EH (cell line): ENCODE measurements around the gene GAB3.
A peak's percentile ranks its signal among the peaks of the same experiment; 100 is the strongest.

ENCODE experiments used
- DNase-seq: peaks from one replicate; pipeline ENCODE4 v3.0.0-alpha.2; 2015; ENCODE audit warnings: low read depth

Gene GAB3, protein sequence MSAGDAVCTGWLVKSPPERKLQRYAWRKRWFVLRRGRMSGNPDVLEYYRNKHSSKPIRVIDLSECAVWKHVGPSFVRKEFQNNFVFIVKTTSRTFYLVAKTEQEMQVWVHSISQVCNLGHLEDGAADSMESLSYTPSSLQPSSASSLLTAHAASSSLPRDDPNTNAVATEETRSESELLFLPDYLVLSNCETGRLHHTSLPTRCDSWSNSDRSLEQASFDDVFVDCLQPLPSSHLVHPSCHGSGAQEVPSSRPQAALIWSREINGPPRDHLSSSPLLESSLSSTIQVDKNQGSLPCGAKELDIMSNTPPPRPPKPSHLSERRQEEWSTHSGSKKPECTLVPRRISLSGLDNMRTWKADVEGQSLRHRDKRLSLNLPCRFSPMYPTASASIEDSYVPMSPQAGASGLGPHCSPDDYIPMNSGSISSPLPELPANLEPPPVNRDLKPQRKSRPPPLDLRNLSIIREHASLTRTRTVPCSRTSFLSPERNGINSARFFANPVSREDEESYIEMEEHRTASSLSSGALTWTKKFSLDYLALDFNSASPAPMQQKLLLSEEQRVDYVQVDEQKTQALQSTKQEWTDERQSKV

DNA sequence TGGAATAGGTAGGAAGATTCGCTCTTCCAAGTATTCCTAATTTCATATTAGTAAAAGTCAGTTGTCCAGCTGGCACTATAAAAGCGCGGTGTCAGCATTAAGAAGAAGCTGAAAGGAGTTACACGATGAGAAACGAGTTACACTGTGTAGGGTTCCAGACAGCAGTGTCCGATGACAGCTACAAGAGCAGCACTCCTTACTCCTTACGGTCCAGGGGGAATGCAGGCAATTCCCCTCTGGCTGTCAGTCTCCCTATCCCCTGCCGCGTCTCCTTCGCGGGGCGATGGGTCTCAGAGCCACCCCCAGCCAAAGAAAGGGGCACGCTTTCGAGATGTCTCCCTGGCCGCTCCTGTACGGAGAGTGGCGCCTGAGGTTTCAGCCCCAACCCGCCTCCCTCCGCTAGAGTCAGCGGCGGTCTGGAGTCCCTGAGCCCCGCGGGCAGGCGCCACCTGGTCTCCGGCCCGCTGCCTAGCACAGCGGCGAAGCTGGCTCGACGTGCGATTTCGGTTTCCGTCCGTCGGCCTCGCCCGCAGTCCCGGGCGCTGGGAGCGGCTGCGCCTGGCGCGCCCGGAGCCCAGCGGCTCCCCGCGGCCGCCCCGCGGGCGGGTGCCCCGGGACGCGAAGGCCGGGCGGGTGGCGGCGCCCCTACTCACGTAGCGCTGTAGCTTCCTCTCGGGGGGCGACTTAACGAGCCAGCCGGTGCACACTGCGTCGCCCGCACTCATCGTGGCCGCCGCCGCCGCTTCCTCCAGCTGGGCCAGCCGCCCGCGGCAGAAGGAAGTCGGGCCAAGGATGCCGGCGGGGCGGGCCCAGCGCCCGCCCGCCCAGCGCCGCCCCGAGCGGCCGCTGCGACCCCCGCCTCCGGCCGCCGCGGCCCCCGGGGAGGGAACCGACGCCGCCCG is at the start of gene GAB3:
TSS of gene GAB3 (minus strand) at position 777 of the 902 bp plus-strand sequence. CDS start at position 725, 52 bp downstream.
- DNase-seq = peak; percentile 27

DNA sequence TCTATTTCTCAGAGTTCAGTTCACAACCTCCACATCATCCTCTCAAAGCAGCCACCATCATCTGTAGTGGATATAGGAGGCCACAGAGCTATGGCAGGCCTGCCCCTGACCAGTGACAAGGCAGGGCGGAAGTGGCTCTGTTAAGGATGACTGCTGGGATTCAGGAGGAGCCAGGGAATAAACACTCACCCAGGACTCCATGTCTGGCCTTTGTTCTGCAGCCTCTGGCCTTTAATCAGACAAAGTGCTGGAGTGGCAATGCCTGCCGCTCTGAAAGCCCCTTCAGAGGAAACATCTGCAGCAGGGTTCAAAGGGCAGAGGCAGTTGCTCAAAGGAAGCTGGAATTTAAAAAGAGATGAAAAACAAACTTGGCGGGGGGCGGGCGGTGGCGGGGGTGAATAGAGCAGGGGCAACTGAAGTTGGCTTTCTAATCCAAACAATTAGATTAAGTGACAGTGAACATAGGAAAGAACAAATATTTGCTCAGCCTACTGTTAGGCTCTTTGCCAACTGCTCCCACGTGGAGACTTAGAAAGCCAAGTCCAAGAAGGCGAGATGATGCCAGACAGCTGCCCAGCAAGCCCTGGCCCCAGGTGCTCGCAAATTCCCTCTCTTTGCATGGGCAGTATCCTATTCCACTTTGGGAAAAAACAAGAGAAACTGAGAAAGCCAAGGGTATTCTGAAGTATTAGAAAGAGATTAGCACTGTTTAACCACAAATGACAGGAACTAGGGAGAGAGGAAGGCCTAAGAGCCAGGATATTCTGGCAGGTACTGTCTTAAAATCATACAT is 48.9 kb upstream of the GAB3 start:
- DNase-seq = no peak

DNA sequence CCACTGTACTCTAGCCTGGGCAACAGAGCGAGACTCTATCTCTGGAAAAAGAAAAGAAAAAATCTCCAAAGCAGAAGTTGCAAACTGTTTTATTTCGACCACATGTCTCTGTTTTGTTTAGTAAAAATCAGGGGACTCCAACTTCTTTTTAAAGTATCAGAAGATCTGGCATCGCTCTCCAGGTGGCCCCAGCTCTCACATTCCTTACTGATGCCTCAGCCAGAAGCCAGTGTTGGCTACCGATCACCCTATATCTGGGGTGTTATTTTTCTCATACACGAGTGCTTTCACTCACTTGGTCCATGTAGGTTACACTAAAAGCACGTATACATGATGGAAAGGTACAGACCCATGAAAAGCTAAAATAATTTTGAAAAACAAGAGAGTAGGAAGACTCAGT is 46.1 kb upstream of the GAB3 start:
- DNase-seq = no peak

DNA sequence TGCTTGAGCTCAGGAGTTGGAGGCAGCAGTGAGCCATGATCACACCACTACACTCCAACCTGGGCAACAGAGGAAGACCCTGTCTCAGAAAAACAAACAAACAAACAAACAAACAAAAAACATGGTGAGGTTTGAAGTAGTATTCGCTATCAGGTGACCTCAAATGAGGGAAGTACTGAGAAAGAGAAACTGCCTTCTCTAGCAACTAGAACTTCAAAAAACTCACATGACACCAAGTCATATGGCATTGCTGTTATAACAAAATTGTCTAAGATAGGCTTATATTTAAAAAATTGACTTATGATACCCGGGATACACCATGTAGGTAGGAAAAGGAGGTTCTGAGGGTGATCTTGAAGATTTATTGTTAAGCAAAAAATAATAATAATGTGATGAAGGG is 44.1 kb upstream of the GAB3 start:
- DNase-seq = no peak

DNA sequence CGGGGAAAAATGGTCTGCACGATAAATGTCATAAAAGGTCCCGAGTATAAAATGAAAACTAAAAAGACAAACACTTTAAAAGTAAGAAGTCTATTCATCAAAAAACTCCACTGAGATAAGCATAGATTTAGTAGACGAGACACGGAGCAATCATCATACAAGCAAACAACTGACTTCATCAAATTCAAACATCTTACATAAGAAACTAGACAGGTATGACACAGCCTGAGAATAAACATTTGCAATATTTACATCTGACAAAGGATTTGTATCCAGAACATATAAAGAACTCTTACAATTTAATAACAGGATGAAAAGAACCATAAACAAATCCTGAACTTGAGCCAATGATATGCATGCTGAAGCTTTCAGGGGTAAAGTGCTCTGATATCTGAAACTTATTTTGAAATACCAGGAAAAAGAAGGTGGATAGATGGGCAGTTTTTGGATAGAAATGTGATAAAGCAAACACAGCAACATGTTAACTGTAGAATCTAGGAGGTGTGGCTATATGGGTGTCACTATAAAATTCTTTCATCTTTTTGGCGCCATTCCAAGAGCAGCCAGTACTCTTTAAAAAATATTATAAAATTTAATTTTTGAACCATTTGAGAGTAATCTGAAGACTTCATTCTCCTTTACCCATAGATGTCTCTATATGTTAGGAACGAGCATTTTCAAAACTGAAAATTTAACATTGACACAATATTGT is 42.4 kb upstream of the GAB3 start:
- no peak for DNase-seq

DNA sequence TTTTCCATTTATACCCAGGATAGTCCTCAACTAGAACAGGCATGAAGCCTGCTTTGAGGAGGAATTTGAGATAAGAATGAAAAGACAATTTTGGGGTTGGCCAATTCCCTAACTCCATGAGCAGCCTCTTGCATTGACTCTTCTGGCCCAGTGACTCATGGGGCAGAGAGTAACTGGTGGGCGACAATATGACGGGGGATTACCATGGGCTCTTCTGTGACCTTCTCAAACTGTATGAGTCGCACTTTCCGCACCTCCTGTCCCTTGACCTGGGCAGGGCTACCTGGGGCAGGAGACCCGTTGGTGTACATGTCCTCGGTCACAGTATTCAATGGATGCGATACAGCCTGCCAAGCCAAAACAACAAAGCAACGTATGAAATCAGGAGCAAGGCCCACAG is 41.1 kb upstream of the GAB3 start:
- DNase-seq = no peak

DNA sequence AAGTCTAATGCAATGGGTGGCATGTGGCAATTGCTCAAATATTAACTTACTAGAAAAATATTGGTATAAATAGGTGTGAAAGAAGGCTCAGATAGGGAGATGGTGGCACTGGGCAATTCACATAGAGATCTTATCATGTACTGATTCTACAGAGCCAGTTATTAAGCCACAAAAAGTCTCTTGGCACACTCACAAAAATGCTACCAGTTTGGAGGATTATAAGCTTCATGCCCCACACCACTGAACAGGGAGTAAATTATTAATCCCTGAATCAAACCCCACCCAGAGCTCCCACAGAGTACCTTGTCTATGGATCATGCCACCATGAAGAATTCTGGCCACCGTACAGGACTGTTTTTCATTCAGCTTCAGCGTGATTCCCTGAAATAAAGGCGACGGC is 40.6 kb upstream of the GAB3 start:
- no peak for DNase-seq

DNA sequence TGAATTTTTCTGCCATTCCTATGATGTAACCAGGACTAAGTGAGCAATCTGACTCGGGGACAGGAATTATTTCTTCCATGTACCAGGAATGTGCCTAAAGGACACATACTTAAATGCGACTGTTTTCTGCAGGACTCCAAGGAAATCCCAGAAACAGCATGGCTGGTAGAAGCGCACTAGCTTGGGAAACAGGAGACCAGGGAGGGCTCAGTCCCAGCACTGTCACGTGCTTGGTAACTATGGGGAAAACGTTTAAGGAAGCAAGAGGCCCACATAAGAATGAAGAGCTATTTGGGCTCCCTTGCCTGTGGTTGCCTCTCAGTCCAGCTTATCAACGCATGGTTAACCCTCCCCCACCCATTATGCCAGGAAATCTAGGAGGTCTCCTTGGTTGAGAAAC is 34.8 kb upstream of the GAB3 start:
- DNase-seq = no peak

DNA sequence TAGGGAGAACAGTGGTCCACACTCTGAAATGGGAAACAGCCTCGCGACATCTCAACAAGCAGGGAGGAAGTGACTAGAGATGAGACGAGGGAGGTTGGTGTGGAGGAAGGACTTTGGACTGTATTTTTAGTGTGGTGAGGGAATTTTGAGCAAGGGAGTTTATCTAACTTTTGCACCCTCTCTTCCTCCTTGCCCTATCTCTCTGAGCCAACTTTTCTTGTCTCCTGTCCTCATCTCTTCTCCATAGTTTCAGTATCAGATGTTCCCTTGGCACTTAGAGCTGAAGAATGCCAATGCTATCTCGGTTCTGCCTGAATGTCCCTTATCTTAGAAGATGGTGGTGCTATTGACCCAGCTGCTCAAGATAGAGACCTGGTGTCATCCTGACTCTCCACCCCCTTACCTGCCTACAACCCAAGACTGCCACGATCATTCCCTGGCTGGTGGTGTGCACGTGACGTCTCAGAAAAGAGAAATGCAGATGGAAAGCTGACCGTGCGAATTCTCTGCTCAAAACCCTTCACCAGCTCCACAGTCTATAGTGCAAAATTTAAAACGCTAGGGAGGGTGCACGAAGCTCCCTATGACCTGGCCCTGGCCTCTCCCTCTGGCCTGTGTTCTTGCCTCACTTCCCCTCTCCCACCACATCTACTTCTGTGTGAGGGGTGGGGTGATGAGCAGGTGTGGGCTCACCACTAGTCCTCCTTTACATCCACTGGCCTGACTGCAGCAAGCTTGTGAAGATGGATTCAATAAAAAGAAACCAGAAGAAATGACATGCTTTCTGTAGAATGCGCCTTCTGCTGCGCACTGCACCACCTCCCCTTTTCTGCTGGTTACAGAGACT is 33.5 kb upstream of the GAB3 start:
- DNase-seq = no peak

DNA sequence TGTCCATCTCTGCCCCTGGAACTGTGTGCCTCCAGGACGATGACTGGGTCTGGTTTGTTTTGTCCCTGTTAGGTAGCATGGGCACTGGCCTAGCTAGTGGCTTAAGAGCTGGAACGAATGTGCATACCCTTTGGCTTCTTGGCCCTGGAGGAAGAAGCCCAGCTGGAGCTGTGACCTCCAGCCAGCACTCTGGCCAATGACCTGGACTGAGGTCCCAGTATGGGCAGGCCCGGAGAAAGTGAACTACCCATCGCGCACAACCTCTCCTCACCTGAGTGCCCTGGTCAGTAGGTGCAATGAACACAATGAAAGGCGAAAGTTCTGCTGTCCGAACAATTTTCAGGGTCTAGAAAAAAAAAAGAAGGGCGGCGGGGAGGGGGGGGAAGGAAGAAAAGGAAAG is 30.1 kb upstream of the GAB3 start:
- DNase-seq = no peak

DNA sequence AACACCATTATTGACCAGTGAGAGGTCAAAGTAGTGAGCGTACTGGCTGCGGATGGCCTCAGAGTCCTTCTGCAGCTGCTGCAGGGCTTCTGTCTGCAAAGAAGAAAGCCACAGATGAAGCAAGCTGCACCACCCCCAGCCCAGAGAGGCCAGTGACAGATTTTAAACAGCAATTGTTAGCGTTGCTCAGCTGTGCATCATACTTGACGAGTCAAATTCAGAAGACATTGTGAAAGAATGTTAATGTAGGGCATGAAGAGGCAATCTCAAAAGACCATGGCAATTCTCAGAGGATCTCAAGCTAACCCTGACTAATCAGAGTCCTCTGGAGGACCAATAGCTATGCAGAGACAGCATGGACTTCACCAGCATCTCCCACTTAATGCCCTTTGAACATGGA is 28.4 kb upstream of the GAB3 start:
- DNase-seq = peak; percentile 54

DNA sequence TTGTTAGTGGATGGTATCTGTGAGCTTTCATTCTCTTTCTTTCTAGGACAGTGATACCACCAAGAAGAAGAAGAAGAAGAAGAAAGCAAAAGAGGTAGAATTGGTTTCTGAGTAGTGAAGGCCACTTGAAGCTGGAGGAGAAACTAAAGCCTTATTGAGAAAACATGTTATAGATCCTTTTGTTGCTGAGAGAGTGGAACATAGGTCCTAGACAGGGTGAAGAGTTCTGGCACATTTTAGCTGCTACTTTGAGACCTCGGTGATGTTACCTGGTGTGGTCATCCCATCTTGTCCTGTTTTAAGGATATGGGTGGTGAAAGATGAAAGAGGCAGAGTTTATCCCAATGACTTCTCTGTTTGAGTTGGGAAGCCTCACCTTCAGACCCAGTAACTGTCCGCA is 25.9 kb upstream of the GAB3 start:
- DNase-seq = no peak

DNA sequence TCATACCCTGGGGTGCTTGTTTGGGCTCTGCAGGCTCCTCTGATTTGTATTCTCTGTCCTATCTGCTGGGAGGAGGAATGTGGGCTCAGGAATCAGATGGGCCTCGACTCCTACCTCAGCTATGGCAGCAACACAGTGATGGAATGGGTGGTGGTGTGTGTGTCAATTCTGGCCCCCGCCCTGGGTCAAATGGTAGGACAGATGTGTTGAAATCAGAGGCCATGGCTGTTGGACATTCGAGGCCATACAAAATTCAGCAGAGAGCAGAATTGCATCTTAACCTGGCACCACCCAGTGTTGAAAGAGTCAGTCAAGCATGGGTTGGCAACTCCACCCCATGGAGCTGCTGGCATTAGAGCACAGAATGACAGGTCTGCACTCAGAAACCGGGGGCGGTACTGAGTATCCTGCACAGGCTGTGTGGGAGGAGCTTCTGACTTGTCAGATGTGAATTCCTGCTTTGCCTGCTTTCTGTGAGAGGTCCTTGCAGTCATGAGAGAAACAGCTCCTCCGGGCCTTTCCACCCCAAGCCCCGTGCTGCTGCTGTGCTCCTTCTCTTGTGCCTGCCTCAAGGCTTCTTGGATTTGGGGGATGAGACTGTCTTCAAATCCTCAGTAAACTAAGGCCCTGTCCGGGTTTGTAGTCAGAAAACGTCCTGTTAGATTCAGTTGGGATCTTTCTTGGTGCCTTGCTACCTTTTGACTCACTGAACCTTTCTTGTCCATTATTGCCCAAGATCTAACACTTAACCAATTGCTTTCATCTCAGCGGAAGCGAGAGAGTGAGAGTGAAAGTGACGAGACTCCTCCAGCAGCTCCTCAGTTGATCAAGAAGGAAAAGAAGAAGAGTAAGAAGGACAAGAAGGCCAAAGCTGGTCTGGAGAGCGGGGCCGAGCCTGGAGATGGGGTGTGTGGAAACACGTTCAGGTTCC is 24.8 kb upstream of the GAB3 start:
- no peak for DNase-seq

DNA sequence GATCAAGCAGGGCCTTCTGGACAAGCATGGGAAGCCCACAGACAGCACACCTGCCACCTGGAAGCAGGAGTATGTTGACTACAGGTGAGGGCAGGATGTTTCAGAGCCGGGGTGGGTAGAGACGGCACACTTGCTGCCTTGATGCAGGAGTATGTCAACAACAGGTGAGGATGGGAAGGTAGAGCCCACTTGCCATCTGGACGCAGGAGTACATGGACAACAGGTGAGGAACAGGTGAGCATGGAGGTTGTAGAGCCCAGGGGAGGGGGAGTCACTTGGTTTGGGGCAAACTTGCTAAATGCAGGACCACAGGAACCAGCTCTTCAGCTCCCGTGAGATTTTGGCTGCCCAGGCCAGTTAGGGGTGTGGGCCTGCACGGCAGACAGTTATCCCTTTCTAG is 23.7 kb upstream of the GAB3 start:
- no peak for DNase-seq

DNA sequence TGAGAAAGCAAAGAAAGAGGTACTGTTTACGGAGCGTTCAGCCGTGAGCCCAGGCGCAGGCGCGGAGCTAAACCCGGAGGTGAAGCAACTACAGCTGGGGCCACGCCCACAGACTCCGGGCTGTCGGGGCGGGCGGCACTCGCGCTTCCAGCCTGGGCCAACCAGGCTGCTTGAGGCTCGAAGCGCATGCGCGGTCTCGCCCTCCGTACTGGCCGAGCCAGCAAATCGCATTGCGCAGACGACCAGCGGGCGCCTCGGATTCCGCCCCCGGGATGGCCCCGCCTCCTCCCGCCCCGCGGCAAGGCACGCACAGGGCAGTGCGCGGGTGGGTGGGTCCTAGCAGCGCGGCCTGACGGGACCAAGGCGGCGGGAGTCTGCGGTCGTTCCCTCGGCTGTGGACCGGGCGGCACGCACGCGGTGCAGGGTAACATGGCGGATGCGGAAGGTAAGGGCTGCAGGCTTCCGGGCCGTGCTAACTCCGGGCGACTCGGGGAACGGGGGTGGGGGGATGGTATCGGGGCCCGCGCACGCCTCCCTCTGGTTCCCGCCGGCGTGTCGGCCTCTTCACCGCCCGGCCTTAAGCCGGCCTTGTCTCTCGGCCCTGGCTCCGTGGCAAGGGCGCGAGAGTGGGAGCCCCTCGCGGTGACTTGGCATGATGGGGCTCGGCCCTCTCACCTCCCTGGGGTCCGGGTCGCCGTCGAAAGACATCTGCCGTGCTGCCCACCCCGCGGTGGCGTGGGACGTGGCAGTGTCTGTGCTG is 11.8 kb upstream of the GAB3 start, which contains the start of gene DKC1:
TSS of gene DKC1 (plus strand) at position 328 of the 760 bp plus-strand sequence. CDS start at position 430, 102 bp downstream.
- DNase-seq = peak; percentile 95

DNA sequence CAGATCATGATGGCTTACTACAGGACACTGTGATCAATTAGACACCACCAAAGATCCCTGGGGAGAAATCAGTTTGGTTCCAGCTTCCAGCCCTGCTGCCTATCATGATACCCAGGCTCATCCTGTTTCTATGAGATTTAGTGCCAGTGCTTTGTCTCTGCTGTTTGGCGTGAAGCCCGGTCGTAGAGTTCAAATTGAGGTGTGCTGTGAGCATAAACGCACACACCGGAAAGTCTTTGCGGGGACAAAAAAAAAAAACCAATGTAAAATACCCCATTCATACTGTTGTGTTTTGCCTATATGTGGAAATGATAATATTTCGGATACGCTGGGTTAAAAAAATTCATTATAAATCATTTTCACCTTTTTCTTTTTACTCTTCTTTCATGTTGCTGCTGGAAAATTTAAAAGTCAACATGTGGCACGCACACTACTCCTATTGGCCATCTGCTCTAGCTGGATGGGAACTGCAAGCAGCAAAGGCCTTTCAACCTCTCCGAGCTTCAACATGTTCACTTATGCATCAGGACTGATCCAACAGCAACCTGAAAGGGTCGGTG is 11.2 kb upstream of the GAB3 start:
- DNase-seq = no peak

DNA sequence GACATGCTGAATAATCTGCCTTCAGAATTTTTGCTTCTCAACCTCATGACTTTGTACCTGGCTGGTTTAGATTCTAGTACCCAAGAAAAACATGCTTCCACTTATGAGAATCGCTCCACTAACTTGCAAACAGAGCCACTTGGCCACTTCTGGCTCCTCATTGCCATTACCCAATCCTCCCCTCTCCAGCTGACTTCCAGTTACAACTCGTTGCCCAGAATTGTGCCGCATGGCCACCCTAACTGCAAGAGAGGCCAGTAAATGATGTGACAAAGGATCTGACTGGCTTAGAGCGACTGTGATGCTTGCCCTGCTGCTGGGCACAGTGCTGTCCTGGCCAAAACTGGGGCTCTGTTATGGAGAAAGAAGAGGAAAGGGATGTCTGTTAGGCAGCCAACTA is 7.8 kb upstream of the GAB3 start:
- DNase-seq = no peak

DNA sequence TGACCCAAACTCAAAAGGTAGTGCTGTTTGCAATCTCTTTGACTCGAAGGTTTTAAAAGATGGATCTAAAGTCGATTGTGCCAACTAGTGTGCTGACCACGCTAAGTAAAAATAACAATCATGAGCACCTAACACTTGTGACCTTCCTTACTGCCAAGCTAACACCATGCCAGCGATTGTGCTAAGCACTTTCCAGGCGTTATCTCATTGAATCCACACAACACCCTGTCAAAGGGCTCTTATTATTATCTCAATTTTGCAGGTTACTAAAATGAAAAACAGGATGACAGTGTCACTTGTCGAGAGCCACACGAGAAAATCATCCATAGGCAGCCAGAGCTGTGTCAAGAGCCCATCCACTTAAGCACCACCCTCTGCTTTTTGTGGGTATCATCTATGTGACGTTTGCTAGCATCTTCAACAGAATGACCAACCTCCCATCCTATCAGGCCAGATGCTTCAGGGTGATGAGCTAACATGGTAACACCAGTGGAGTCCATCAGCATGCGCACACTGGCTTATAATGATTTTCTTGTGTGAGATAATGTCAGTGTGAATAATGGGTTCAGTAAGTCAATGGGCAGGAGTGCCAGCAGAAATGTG is 893 bp upstream of the GAB3 start:
- no peak for DNase-seq
